Measurements from ENCODE around the gene PRR23B. TPM values are rescaled to one million over a fixed set of nuclear protein-coding genes. Genes with fewer than 3 reads are reported as not detected.
A peak's percentile ranks its signal among the peaks of the same experiment; 100 is the strongest.

Gene PRR23B
- not detected in 2 replicates for total RNA-seq

DNA sequence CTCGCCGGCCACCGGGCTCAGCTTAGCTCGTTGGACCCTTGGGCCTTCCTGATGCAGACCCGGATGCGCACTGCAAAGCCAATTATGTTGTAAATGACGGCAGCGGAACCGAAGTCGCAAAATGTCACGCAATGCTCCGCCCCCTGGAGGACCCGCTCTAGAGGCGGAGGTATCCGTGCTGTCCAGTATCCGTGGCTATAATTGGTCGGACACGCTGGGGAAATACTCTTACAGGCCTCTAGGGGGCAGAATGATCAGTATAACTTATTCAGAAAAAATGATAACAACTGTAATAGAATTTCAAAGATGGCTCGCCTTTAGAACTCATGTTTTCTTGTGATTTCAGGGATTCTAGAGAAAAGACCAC, at the start of gene PRR23B:
Gene PRR23B (minus strand): TSS at position 59 of the 367 bp plus-strand sequence. CDS start 265 bp downstream, outside the sequence.
- TF ChIP-seq, protein P1, sequence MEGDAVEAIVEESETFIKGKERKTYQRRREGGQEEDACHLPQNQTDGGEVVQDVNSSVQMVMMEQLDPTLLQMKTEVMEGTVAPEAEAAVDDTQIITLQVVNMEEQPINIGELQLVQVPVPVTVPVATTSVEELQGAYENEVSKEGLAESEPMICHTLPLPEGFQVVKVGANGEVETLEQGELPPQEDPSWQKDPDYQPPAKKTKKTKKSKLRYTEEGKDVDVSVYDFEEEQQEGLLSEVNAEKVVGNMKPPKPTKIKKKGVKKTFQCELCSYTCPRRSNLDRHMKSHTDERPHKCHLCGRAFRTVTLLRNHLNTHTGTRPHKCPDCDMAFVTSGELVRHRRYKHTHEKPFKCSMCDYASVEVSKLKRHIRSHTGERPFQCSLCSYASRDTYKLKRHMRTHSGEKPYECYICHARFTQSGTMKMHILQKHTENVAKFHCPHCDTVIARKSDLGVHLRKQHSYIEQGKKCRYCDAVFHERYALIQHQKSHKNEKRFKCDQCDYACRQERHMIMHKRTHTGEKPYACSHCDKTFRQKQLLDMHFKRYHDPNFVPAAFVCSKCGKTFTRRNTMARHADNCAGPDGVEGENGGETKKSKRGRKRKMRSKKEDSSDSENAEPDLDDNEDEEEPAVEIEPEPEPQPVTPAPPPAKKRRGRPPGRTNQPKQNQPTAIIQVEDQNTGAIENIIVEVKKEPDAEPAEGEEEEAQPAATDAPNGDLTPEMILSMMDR (IDR thresholded peaks at IDR 0.05; ENCODE audit: extremely low read depth, low read depth, low read length), result peak; percentile 16
- Histone ChIP-seq H3K27ac (ENCODE audit: low read depth, low read length) (no peak within 1 kb of the TSS), H4K20me1 (ENCODE audit: insufficient read depth, low read length) (no peaks in the 10 kb centered on the region), H3K79me2 (ENCODE audit: insufficient read depth, low read length) (no peaks in the 10 kb centered on the region), H3K4me1 (ENCODE audit: insufficient read depth, low read length) (no peaks in the 10 kb centered on the region), H3K27me3 (ENCODE audit: insufficient read depth, low read length) (no peaks in the 10 kb centered on the region), H3K36me3 (ENCODE audit: insufficient read depth, low read length) (no peaks in the 10 kb centered on the region), H2AFZ (ENCODE audit: low read length) (no peak within 1 kb of the TSS), H3K9me3 (ENCODE audit: low read depth, low read length) (no peaks in the 10 kb centered on the region), H3K4me3 (ENCODE audit: insufficient read depth, low read length) (no peak within 1 kb of the TSS), H3K4me2 (ENCODE audit: insufficient read depth, low read length) (no peak within 1 kb of the TSS)
- DNase-seq (ENCODE audit: insufficient read length, low spot score, missing footprints), result no peak

DNA sequence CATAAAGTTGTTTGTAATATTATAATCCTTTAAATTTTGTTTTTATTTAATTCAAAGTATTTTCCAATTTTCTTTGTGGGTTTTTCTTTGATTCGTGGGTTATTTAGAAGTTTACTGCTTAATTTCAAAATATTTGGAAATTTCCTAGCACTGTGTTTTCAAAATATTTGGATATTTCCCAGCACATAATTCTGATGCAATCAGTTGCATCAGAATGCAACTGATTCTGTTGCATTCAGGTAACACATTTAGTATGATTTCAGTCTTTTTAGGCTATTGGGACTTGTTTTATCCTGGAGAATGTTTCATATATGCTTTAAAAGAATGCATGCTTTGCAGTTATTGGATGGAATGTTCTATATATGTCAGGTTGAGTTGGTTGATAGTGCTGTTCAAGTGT, 42.2 kb upstream of the PRR23B start:
- no peak overlapping the region for H3K4me2 ChIP-seq (ENCODE audit: insufficient read depth, low read length)
- no peak overlapping the region for H2AFZ ChIP-seq (ENCODE audit: low read length)
- H3K27me3 ChIP-seq (ENCODE audit: insufficient read depth, low read length), result no peaks in the 10 kb centered on the region
- H3K4me3 ChIP-seq (ENCODE audit: insufficient read depth, low read length), result no peak overlapping the region
- no peaks in the 10 kb centered on the region for H3K36me3 ChIP-seq (ENCODE audit: insufficient read depth, low read length)
- H3K79me2 ChIP-seq (ENCODE audit: insufficient read depth, low read length), result no peaks in the 10 kb centered on the region
- no peaks in the 10 kb centered on the region for H3K9me3 ChIP-seq (ENCODE audit: low read depth, low read length)
- no peak for DNase-seq (ENCODE audit: insufficient read length, low spot score, missing footprints)
- TF ChIP-seq, protein P1 (IDR thresholded peaks at IDR 0.05; ENCODE audit: extremely low read depth, low read depth, low read length), result no peak
- H3K4me1 ChIP-seq (ENCODE audit: insufficient read depth, low read length), result no peaks in the 10 kb centered on the region
- H3K27ac ChIP-seq (ENCODE audit: low read depth, low read length), result no peak overlapping the region
- H4K20me1 ChIP-seq (ENCODE audit: insufficient read depth, low read length), result no peaks in the 10 kb centered on the region

- Histone ChIP-seq H3K27ac (ENCODE audit: low read depth, low read length) (no peak overlapping the region), H4K20me1 (ENCODE audit: insufficient read depth, low read length) (no peaks in the 10 kb centered on the region), H3K36me3 (ENCODE audit: insufficient read depth, low read length) (no peaks in the 10 kb centered on the region), H3K4me1 (ENCODE audit: insufficient read depth, low read length) (no peaks in the 10 kb centered on the region), H2AFZ (ENCODE audit: low read length) (no peak overlapping the region), H3K79me2 (ENCODE audit: insufficient read depth, low read length) (no peaks in the 10 kb centered on the region), H3K27me3 (ENCODE audit: insufficient read depth, low read length) (no peaks in the 10 kb centered on the region), H3K4me3 (ENCODE audit: insufficient read depth, low read length) (no peak overlapping the region), H3K4me2 (ENCODE audit: insufficient read depth, low read length) (no peak overlapping the region), H3K9me3 (ENCODE audit: low read depth, low read length) (no peaks in the 10 kb centered on the region)
- no peak for DNase-seq (ENCODE audit: insufficient read length, low spot score, missing footprints)
- TF ChIP-seq, protein P1 (IDR thresholded peaks at IDR 0.05; ENCODE audit: extremely low read depth, low read depth, low read length), result no peak
These were observed 32.3 kb upstream of the PRR23B start for GRCh38 chr3:139052802-139053600.

DNA sequence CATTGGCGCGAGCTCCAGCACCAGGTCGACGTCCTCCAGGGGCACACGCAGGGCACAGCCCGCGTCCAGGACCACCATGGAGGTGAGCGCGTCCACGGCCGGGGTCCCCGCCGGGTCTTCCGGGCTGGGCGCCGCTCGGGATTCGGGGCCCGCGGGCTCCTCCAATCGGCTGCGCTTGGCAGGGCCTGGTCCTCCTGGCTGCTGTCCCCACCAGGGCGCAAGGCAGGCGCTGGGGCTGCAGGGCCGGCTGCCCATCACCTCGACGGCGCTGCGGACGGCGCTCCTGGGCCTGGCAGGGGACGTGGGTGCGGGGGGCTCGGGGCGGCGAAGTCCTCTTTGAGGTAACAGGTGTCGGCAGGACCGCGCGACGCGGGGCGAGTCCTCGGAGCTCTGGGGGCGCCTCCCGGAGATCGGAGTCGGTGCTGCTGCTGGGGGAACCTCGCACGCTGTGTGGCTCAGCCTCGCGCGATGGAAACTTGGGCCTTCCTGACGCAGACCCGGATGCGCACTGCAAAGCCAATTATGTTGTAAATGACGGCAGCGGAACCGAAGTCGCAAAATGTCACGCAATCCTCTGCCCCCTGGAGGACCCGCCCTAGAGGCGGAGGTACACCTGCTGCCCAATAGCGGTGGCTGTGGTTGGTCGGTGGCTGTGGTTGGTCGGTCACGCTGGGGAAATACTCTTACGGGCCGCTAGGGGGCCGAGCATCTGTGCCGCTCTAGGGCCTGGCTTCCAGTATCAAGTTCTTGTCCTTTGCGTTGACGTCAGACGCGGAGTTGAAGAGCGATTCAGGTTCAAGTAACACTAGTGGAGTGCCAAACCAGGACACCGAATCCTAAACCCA, 23.9 kb upstream of the PRR23B start, which contains the start of gene PRR23C:
Gene PRR23C (minus strand): TSS at position 527 of the 845 bp plus-strand sequence. CDS start 272 bp downstream, at position 255.
- TF ChIP-seq, protein P1 (IDR thresholded peaks at IDR 0.05; ENCODE audit: extremely low read depth, low read depth, low read length), result no peak
- H3K27me3 ChIP-seq (ENCODE audit: insufficient read depth, low read length), result no peaks in the 10 kb centered on the region

More for the DNA sequence above, 23.9 kb upstream of the PRR23B start, which contains the start of gene PRR23C:
- Histone ChIP-seq H3K4me3 (ENCODE audit: insufficient read depth, low read length) (no peak within 1 kb of the TSS), H3K27ac (ENCODE audit: low read depth, low read length) (no peak within 1 kb of the TSS), H3K4me2 (ENCODE audit: insufficient read depth, low read length) (no peak within 1 kb of the TSS), H3K36me3 (ENCODE audit: insufficient read depth, low read length) (no peaks in the 10 kb centered on the region), H4K20me1 (ENCODE audit: insufficient read depth, low read length) (no peaks in the 10 kb centered on the region), H2AFZ (ENCODE audit: low read length) (no peak within 1 kb of the TSS), H3K4me1 (ENCODE audit: insufficient read depth, low read length) (no peaks in the 10 kb centered on the region), H3K79me2 (ENCODE audit: insufficient read depth, low read length) (no peaks in the 10 kb centered on the region), H3K9me3 (ENCODE audit: low read depth, low read length) (no peaks in the 10 kb centered on the region)
- DNase-seq (ENCODE audit: insufficient read length, low spot score, missing footprints), result no peak

Measured in osteoblast (primary cell).